OCI-LY3 (cell line): ENCODE data around the gene KLC3.

ENCODE experiments used
- H2AFZ ChIP-seq: fragments of 200-600, 300-600 bp; shearing (Covaris generic); 2 replicates; pipeline ENCODE4 v1.6.0; 2014; ENCODE audit warnings: antibody characterized with exemption, low read depth, low read length
- H3K27ac ChIP-seq: fragments of 200-600, 300-600 bp; sonication (generic); 2 replicates; pipeline ENCODE4 v1.5.1; 2014; ENCODE audit warnings: mild to moderate bottlenecking, low read length, moderate library complexity, mixed read lengths
- H3K27me3 ChIP-seq: fragments of 200-600, 300-600 bp; sonication (generic); 2 replicates; pipeline ENCODE4 v1.6.1; 2014; ENCODE audit warnings: low read depth, low read length, mixed read lengths
- H3K36me3 ChIP-seq: fragments of 200-600, 300-600 bp; sonication (generic); replicated peaks from 2 replicates; pipeline ENCODE3; 2014; ENCODE audit warnings: low read depth, low read length, mixed read lengths
- H3K4me1 ChIP-seq: fragments of 300-600, 200-600 bp; sonication (generic); 2 replicates; pipeline ENCODE4 v1.6.1; 2014; ENCODE audit warnings: low read length, mixed read lengths
- H3K4me2 ChIP-seq: fragments of 200-600, 300-600 bp; sonication (generic); 2 replicates; pipeline ENCODE4 v1.6.1; 2014; ENCODE audit warnings: low read length, mixed read lengths
- H3K4me3 ChIP-seq: fragments of 300-600, 200-600 bp; sonication (generic); 2 replicates; pipeline ENCODE4 v1.5.1; 2014; ENCODE audit warnings: antibody characterized with exemption, mild to moderate bottlenecking, low read length, moderate library complexity
- H3K79me2 ChIP-seq: fragments of 300-600, 200-600 bp; shearing (Covaris generic); 2 replicates; pipeline ENCODE4 v1.6.1; 2014; ENCODE audit warnings: mild to moderate bottlenecking, low read length, mixed read lengths
- H3K9ac ChIP-seq: fragments of 300-600, 200-600 bp; shearing (Covaris generic); 2 replicates; pipeline ENCODE4 v1.6.0; 2014; ENCODE audit warnings: mild to moderate bottlenecking, low read length, moderate library complexity
- H3K9me3 ChIP-seq: fragments of 200-600, 300-600 bp; shearing (Covaris generic); 2 replicates; pipeline ENCODE4 v1.6.1; 2014; ENCODE audit warnings: low read length, mixed read lengths; ENCODE audit not compliant: insufficient read depth
- H4K20me1 ChIP-seq: fragments of 200-600, 300-600 bp; sonication (generic); 2 replicates; pipeline ENCODE4 v1.6.1; 2016; ENCODE audit warnings: low read length, mixed read lengths; ENCODE audit not compliant: insufficient read depth
- CTCF ChIP-seq: fragments of 200-600, 300-600 bp; sonication (generic); IDR thresholded peaks from 2 replicates; pipeline ENCODE4 v1.5.1; 2014; ENCODE audit warnings: antibody characterized with exemption, low read length, low read depth
- EZH2phosphoT487 ChIP-seq: fragments of 200-600 bp; shearing (Covaris generic); IDR thresholded peaks from 2 replicates; pipeline ENCODE4 v1.6.1; 2018; ENCODE audit warnings: antibody characterized with exemption, mixed run types, low read depth

The KLC3 gene

DNA sequence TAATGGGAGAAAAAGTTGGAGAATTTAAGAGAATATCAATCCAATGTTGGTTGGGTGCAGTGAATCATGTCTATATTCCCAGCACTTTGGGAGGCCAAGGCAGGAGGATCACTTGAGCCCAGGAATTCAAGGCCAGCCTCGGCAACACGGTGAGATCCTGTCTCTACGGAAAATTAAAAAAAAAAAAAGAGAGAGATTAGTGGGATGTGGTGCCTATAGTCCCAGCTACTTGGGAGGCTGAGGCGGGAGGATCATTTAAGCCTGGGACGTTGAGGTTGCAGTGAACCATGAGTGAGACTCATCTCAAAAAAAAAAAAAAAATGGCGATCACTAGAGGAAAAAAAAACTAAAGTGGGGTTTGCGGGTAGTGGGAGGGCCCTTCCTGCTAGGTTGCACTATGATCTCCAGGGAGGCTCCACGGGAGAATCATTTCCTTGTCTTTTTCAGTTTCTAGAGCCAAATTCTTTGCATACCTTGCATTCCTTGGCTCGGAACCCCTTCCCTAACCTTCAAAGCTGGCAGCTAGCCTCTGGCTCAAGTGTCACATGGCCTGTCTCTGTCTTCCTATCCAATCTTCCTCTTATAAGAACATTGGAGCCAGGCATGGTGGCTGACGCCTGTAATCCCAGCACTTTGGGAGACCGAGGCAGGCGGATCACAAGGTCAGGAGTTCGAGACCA, 35.6 kb downstream of the KLC3 start:
- TF ChIP-seq EZH2phosphoT487 (no peak), CTCF (no peak)

DNA sequence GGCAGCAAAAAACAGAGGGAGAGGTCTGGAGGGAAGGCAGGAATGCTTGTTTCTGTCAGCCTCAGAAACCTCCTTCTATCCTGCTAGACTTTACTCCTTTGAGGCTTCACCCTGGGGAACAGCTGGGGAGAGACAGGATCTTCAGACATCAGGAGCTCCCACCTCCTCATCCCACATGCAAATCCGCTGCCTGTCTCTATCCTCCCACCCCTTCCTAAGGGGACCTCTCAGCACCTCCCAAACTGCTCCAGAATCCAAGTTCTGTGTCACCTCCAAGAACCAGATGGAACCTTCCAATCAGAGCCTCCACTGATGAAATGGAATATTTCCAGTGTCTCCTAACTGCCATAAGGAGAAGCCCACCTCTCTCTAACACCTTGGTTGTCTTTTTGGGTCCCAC, 39.6 kb downstream of the KLC3 start:
- H3K4me1 ChIP-seq: peaks cover 30% of the 10 kb centered on the region
- H3K36me3 ChIP-seq: no peaks in the 10 kb centered on the region
- no peaks in the 10 kb centered on the region for H3K27me3 ChIP-seq
- H4K20me1 ChIP-seq: no peaks in the 10 kb centered on the region
- no peak overlapping the region for H3K9ac ChIP-seq
- no peak overlapping the region for H2AFZ ChIP-seq
- no peak overlapping the region for H3K4me3 ChIP-seq
- H3K9me3 ChIP-seq: no peaks in the 10 kb centered on the region
- H3K27ac ChIP-seq: no peak overlapping the region
- H3K79me2 ChIP-seq: no peaks in the 10 kb centered on the region
- TF ChIP-seq CTCF (no peak), EZH2phosphoT487 (no peak)
- no peak overlapping the region for H3K4me2 ChIP-seq

More for the DNA sequence above, 35.6 kb downstream of the KLC3 start:
- Histone ChIP-seq H3K36me3 (no peaks in the 10 kb centered on the region), H3K27ac (peak overlapping the region; percentile 36), H3K9me3 (no peaks in the 10 kb centered on the region), H3K27me3 (no peaks in the 10 kb centered on the region), H2AFZ (peak overlapping the region; percentile 63), H3K79me2 (no peaks in the 10 kb centered on the region), H3K9ac (peak overlapping the region; percentile 39; the same call in 1 of the 2 replicates), H4K20me1 (no peaks in the 10 kb centered on the region), H3K4me2 (peak overlapping the region; percentile 24; the same call in 1 of the 2 replicates), H3K4me3 (no peak overlapping the region), H3K4me1 (peaks cover 34% of the 10 kb centered on the region)

GRCh38 chr19:45382426-45382825, 41.9 kb downstream of the KLC3 start:
- Histone ChIP-seq H3K36me3 (no peaks in the 10 kb centered on the region), H3K4me3 (no peak overlapping the region), H3K4me1 (peaks cover 14% of the 10 kb centered on the region), H3K9ac (no peak overlapping the region), H3K27me3 (no peaks in the 10 kb centered on the region), H3K27ac (no peak overlapping the region), H3K9me3 (no peaks in the 10 kb centered on the region), H3K79me2 (no peaks in the 10 kb centered on the region), H4K20me1 (no peaks in the 10 kb centered on the region), H2AFZ (no peak overlapping the region), H3K4me2 (no peak overlapping the region)
- no peak for TF ChIP-seq CTCF
- TF ChIP-seq EZH2phosphoT487: no peak

GRCh38 chr19:45385392-45386221, 45.1 kb downstream of the KLC3 start:
- Histone ChIP-seq H2AFZ (no peak overlapping the region), H3K79me2 (no peaks in the 10 kb centered on the region), H3K9me3 (no peaks in the 10 kb centered on the region), H3K36me3 (no peaks in the 10 kb centered on the region), H3K9ac (no peak overlapping the region), H3K27me3 (no peaks in the 10 kb centered on the region), H3K27ac (no peak overlapping the region), H3K4me2 (no peak overlapping the region), H3K4me3 (no peak overlapping the region), H4K20me1 (no peaks in the 10 kb centered on the region), H3K4me1 (no peaks in the 10 kb centered on the region)
- TF ChIP-seq EZH2phosphoT487: no peak
- no peak for TF ChIP-seq CTCF
